Measurements from ENCODE around the gene LIFR.

The LIFR gene

DNA sequence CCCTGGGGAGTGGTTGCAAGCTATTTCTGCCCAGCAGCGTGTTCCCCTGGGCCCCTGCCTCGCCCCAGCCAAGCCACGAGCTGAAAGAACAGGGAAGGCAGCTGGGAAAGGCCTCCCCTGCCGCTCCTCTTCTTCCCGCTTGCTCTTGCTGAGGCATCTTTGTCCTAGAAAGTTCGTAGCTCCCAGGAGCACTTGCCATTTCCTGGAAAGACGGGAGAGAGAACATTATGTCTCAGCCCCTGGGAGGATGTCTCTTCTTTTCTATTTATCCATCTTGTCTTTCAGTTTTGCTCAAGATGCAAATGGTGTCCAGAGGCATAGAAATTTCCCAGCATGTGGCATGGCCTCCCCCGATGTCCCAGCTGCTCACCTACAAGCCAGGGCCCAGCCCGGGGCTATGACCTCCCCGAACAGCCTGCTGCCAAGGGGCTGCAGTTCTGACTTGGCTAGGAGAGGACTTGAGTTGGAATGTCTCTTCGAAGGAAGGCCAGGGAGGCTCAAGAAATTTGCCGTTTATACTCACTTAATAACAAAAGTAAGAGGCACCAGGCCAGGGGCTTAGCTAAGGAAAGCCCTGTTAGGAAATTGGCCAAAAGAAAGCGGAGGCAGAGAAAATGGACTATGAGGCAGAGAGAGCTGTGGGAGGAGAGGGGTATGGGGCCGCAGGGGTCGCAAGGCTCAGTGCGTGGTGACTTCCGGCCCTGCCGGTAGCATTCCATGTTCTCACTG lies 87.3 kb downstream of the LIFR start:
- Histone ChIP-seq H3K4me1 (peaks cover 0 to 25% (median 13%) of the 10 kb centered on the region in 10 experiments; a peak in 15 of 20 replicates), H3K9ac (no peak overlapping the region), H3K9me3 (replicated peaks in 1 of 11) (no peaks in the 10 kb centered on the region; a peak in 2 of 22 replicates), H4K20me1 (peaks cover 0 to 82% (median 0%) of the 10 kb centered on the region in 11 experiments; a peak in 6 of 22 replicates), H3K27me3 (peaks cover 0 to 99% (median 0%) of the 10 kb centered on the region in 11 experiments; a peak in 9 of 22 replicates), H3K36me3 (no peaks in the 10 kb centered on the region), H3K27ac (no peak overlapping the region), H3K4me2 (peak overlapping the region in 8 of 11 experiments; percentile 41 to 91 (median 76); a peak in 16 of 22 replicates), H3K4me3 (no peak overlapping the region)
- TF ChIP-seq Cebpa-rat (IDR thresholded peaks at IDR 0.05) = no peak

DNA sequence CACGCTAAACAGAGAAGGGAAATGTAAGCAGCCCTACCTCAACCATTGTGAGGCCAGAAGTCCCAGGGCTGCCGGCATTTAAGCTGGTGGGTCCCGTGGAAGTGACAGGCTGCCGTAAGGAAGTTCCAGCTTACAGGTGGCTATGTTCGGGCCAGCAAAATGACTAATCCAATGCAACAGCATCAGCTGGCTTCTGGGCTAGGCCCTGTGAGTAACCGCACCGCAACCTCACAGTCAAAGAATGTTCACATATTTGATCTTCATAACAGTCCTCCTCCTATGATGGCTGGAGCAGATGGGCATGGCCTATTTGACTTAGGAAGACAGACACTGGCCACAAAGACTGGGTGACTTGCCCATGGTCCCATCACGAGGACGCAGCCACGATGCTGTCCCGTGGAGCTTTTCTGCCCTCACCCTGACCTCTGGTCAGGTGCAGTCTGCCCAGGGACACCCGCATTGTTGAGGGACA lies 88.2 kb downstream of the LIFR start:
- TF ChIP-seq Cebpa-rat (IDR thresholded peaks at IDR 0.05) = no peak
- Histone ChIP-seq H3K4me3 (no peak overlapping the region), H3K36me3 (no peaks in the 10 kb centered on the region), H4K20me1 (peaks cover 0 to 83% (median 0%) of the 10 kb centered on the region in 11 experiments; a peak in 6 of 22 replicates), H3K9me3 (replicated peaks in 1 of 11) (no peaks in the 10 kb centered on the region; a peak in 2 of 22 replicates), H3K4me2 (peak overlapping the region in 8 of 11 experiments; percentile 41 to 91 (median 76); a peak in 16 of 22 replicates), H3K9ac (no peak overlapping the region), H3K27me3 (peaks cover 0 to 99% (median 0%) of the 10 kb centered on the region in 11 experiments; a peak in 9 of 22 replicates), H3K4me1 (peaks cover 0 to 31% (median 13%) of the 10 kb centered on the region in 10 experiments; a peak in 15 of 20 replicates), H3K27ac (no peak overlapping the region)

GRCh38 chr5:38467353-38468040 lies 88.9 kb downstream of the LIFR start:
- no peak overlapping the region for H3K27ac ChIP-seq
- H3K4me2 ChIP-seq = peak overlapping the region in 7 of 11 experiments; percentile 9 to 91 (median 79); a peak in 12 of 22 replicates
- H3K36me3 ChIP-seq = no peaks in the 10 kb centered on the region
- peaks cover 0 to 31% (median 13%) of the 10 kb centered on the region in 10 experiments; a peak in 15 of 20 replicates for H3K4me1 ChIP-seq
- H3K9ac ChIP-seq = no peak overlapping the region
- no peaks in the 10 kb centered on the region; a peak in 2 of 22 replicates for H3K9me3 ChIP-seq (replicated peaks in 1 of 11)
- peaks cover 0 to 79% (median 0%) of the 10 kb centered on the region in 11 experiments; a peak in 6 of 22 replicates for H4K20me1 ChIP-seq
- no peak overlapping the region for H3K4me3 ChIP-seq
- peaks cover 0 to 99% (median 0%) of the 10 kb centered on the region in 11 experiments; a peak in 9 of 22 replicates for H3K27me3 ChIP-seq
- TF ChIP-seq Cebpa-rat (IDR thresholded peaks at IDR 0.05) = no peak

- no peaks in the 10 kb centered on the region for H3K36me3 ChIP-seq
- no peak overlapping the region for H3K4me3 ChIP-seq
- no peaks in the 10 kb centered on the region; a peak in 2 of 22 replicates for H3K9me3 ChIP-seq (replicated peaks in 1 of 11)
- H3K4me2 ChIP-seq = peak overlapping the region in 1 of 11 experiments; percentile 86; a peak in 1 of 22 replicates
- peaks cover 0 to 79% (median 0%) of the 10 kb centered on the region in 11 experiments; a peak in 6 of 22 replicates for H4K20me1 ChIP-seq
- peaks cover 0 to 31% (median 13%) of the 10 kb centered on the region in 10 experiments; a peak in 15 of 20 replicates for H3K4me1 ChIP-seq
- no peak for TF ChIP-seq Cebpa-rat (IDR thresholded peaks at IDR 0.05)
- no peak overlapping the region for H3K9ac ChIP-seq
- H3K27me3 ChIP-seq = peaks cover 0 to 99% (median 0%) of the 10 kb centered on the region in 11 experiments; a peak in 10 of 22 replicates
- no peak overlapping the region for H3K27ac ChIP-seq
Observed at GRCh38 chr5:38466424-38467189, 89.8 kb downstream of the LIFR start.

- H3K27ac ChIP-seq = no peak overlapping the region
- no peak for TF ChIP-seq Cebpa-rat (IDR thresholded peaks at IDR 0.05)
- H3K4me1 ChIP-seq = peaks cover 0 to 31% (median 13%) of the 10 kb centered on the region in 10 experiments; a peak in 15 of 20 replicates
- peaks cover 0 to 100% (median 0%) of the 10 kb centered on the region in 11 experiments; a peak in 10 of 22 replicates for H3K27me3 ChIP-seq
- no peak overlapping the region for H3K4me3 ChIP-seq
- no peak overlapping the region for H3K9ac ChIP-seq
- H3K9me3 ChIP-seq (replicated peaks in 1 of 11) = no peaks in the 10 kb centered on the region; a peak in 2 of 22 replicates
- H4K20me1 ChIP-seq = peaks cover 0 to 80% (median 0%) of the 10 kb centered on the region in 11 experiments; a peak in 6 of 22 replicates
- no peaks in the 10 kb centered on the region for H3K36me3 ChIP-seq
- no peak overlapping the region for H3K4me2 ChIP-seq
Observed at GRCh38 chr5:38465702-38466423, 90.6 kb downstream of the LIFR start.

GRCh38 chr5:38465061-38465460 lies 91.4 kb downstream of the LIFR start:
- no peak overlapping the region for H3K4me2 ChIP-seq
- peaks cover 0 to 87% (median 0%) of the 10 kb centered on the region in 11 experiments; a peak in 6 of 22 replicates for H4K20me1 ChIP-seq
- no peaks in the 10 kb centered on the region for H3K36me3 ChIP-seq
- no peak for TF ChIP-seq Cebpa-rat (IDR thresholded peaks at IDR 0.05)
- peaks cover 0 to 100% (median 0%) of the 10 kb centered on the region in 11 experiments; a peak in 10 of 22 replicates for H3K27me3 ChIP-seq
- peaks cover 0 to 31% (median 13%) of the 10 kb centered on the region in 10 experiments; a peak in 15 of 20 replicates for H3K4me1 ChIP-seq
- no peak overlapping the region for H3K4me3 ChIP-seq
- H3K9me3 ChIP-seq (replicated peaks in 1 of 11) = peaks cover 0 to 6% (median 0%) of the 10 kb centered on the region in 11 experiments; a peak in 5 of 22 replicates
- no peak overlapping the region for H3K27ac ChIP-seq
- H3K9ac ChIP-seq = no peak overlapping the region

DNA sequence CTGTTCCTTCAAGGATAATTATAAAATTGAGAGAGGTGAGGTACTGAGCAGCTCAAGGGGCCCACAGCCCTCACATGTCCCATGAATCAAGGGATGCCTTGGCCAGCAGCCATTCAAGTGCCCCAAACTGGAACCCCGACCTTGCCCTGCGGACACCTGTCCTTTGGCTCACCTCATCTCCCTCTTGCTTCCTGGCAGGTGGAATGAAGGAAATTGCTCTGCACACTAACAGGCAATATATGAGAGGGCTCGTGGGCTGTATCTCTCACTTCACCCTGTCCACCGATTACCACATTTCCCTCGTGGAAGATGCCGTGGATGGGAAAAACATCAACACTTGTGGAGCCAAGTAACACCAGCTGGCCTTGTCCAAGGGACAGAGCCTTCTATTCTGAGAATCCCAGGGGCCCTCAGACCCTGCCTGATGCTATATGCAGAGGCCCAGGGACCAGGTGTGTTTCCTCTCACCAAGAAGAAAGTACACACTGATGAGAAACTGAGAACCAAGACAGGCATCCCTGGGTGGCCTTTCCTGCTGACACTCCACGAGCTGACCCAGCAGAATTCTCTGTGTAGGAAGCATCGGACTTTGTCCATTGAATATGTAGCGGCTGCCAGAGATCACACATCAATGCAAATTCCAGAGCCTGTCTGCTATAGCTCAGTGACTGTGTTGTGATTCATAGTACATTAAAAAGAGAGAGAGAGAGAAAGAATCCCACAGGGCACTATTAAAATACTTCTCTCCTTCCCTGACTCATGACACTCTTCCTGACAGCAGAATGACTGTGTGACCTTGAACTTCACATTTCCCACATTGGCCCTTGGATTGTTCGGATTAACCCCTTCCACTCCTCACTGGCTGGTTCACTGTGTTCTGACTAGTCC lies 92.6 kb downstream of the LIFR start:
- Histone ChIP-seq H3K4me1 (peaks cover 0 to 25% (median 8%) of the 10 kb centered on the region in 10 experiments; a peak in 15 of 20 replicates), H4K20me1 (peaks cover 0 to 79% (median 0%) of the 10 kb centered on the region in 11 experiments; a peak in 6 of 22 replicates), H3K9me3 (replicated peaks in 1 of 11) (peaks cover 0 to 18% (median 4%) of the 10 kb centered on the region in 11 experiments; a peak in 7 of 22 replicates), H3K36me3 (no peaks in the 10 kb centered on the region), H3K9ac (no peak overlapping the region), H3K4me3 (no peak overlapping the region), H3K27ac (no peak overlapping the region), H3K27me3 (peaks cover 0 to 100% (median 0%) of the 10 kb centered on the region in 11 experiments; a peak in 10 of 22 replicates), H3K4me2 (peak overlapping the region in 4 of 11 experiments; percentile 1 to 29 (median 8); a peak in 2 of 22 replicates)
- no peak for TF ChIP-seq Cebpa-rat (IDR thresholded peaks at IDR 0.05)

Data from BLaER1 treated with 17β-estradiol and CSF1 and Interleukin-3, amounts not matched to agents 10 nM and 100 nM (cell line).